ENCODE measurements around the gene PCED1B.

Gene PCED1B

GRCh38 chr12:47070310-47070709 is 9.1 kb upstream of the PCED1B start:
- no peak for TF ChIP-seq CTCF (IDR thresholded peaks at IDR 0.05; ENCODE audit: insufficient read depth, low read length, poor library complexity, severe bottlenecking)
- no peaks in the 10 kb centered on the region for H3K36me3 ChIP-seq (ENCODE audit: control insufficient read depth, insufficient read depth, low read length)
- DNase-seq (ENCODE audit: extremely low read depth, insufficient read length) = no peak
- H3K27me3 ChIP-seq (replicated peaks; ENCODE audit: control insufficient read depth, insufficient read depth, low read length) = no peaks in the 10 kb centered on the region
- no peak overlapping the region for H3K4me3 ChIP-seq (replicated peaks; ENCODE audit: low read depth, low read length)

GRCh38 chr12:47071241-47071852 is 8.1 kb upstream of the PCED1B start:
- peak; percentile 57 for TF ChIP-seq CTCF (IDR thresholded peaks at IDR 0.05; ENCODE audit: insufficient read depth, low read length, poor library complexity, severe bottlenecking)
- no peaks in the 10 kb centered on the region for H3K36me3 ChIP-seq (ENCODE audit: control insufficient read depth, insufficient read depth, low read length)
- no peak for DNase-seq (ENCODE audit: extremely low read depth, insufficient read length)
- no peak overlapping the region for H3K4me3 ChIP-seq (replicated peaks; ENCODE audit: low read depth, low read length)
- no peaks in the 10 kb centered on the region for H3K27me3 ChIP-seq (replicated peaks; ENCODE audit: control insufficient read depth, insufficient read depth, low read length)

- no peak for TF ChIP-seq CTCF (IDR thresholded peaks at IDR 0.05; ENCODE audit: insufficient read depth, low read length, poor library complexity, severe bottlenecking)
- no peaks in the 10 kb centered on the region for H3K36me3 ChIP-seq (ENCODE audit: control insufficient read depth, insufficient read depth, low read length)
- no peak overlapping the region for H3K4me3 ChIP-seq (replicated peaks; ENCODE audit: low read depth, low read length)
- peaks cover 2% of the 10 kb centered on the region for H3K27me3 ChIP-seq (replicated peaks; ENCODE audit: control insufficient read depth, insufficient read depth, low read length)
- DNase-seq (ENCODE audit: extremely low read depth, insufficient read length) = no peak
Measured at GRCh38 chr12:47073951-47074350, 5.5 kb upstream of the PCED1B start.

GRCh38 chr12:47074757-47075156 is 4.7 kb upstream of the PCED1B start:
- DNase-seq (ENCODE audit: extremely low read depth, insufficient read length) = no peak
- no peak for TF ChIP-seq CTCF (IDR thresholded peaks at IDR 0.05; ENCODE audit: insufficient read depth, low read length, poor library complexity, severe bottlenecking)

GRCh38 chr12:47075192-47076084 is 4.0 kb upstream of the PCED1B start:
- H3K36me3 ChIP-seq (ENCODE audit: control insufficient read depth, insufficient read depth, low read length) = no peaks in the 10 kb centered on the region
- TF ChIP-seq CTCF (IDR thresholded peaks at IDR 0.05; ENCODE audit: insufficient read depth, low read length, poor library complexity, severe bottlenecking) = no peak
- DNase-seq (ENCODE audit: extremely low read depth, insufficient read length) = no peak
- H3K4me3 ChIP-seq (replicated peaks; ENCODE audit: low read depth, low read length) = no peak overlapping the region
- peaks cover 2% of the 10 kb centered on the region for H3K27me3 ChIP-seq (replicated peaks; ENCODE audit: control insufficient read depth, insufficient read depth, low read length)

More at GRCh38 chr12:47074757-47075156, 4.7 kb upstream of the PCED1B start:
- Histone ChIP-seq H3K4me3 (replicated peaks; ENCODE audit: low read depth, low read length) (no peak overlapping the region), H3K27me3 (replicated peaks; ENCODE audit: control insufficient read depth, insufficient read depth, low read length) (peaks cover 2% of the 10 kb centered on the region), H3K36me3 (ENCODE audit: control insufficient read depth, insufficient read depth, low read length) (no peaks in the 10 kb centered on the region)

All from GM06990 (cell line).